Bone marrow (tissue), 2 donors: ENCODE measurements around the gene TEKTIP1.
"Not testable (repeated sequence)": the region's sequence is repeated elsewhere in the genome, so short reads cannot be mapped to it uniquely, and the experiment has no call there.

Experiments
- DNase-seq, 2 donors: peaks; one replicate each; lab custom pipeline; 2025; lab: John Stamatoyannopoulos, UW

Gene TEKTIP1

GRCh38 chr19:3507371-3508120 lies 31.4 kb upstream of the TEKTIP1 start:
- no peak for DNase-seq

GRCh38 chr19:3508121-3508661 lies 30.8 kb upstream of the TEKTIP1 start:
- not testable (repeated sequence) for DNase-seq

GRCh38 chr19:3508771-3509535 lies 30.0 kb upstream of the TEKTIP1 start:
- DNase-seq: no peak

GRCh38 chr19:3509566-3509989 lies 29.4 kb upstream of the TEKTIP1 start:
- no peak for DNase-seq

- no peak for DNase-seq
Observed at GRCh38 chr19:3510727-3511126, 28.2 kb upstream of the TEKTIP1 start.

GRCh38 chr19:3511506-3512251 lies 27.3 kb upstream of the TEKTIP1 start:
- no peak for DNase-seq

- no peak for DNase-seq
Observed at GRCh38 chr19:3512562-3513228, 26.3 kb upstream of the TEKTIP1 start.

GRCh38 chr19:3513229-3514140 lies 25.5 kb upstream of the TEKTIP1 start:
- no peak for DNase-seq

GRCh38 chr19:3514930-3515329 lies 24.0 kb upstream of the TEKTIP1 start:
- no peak for DNase-seq

GRCh38 chr19:3515891-3516422 lies 23.0 kb upstream of the TEKTIP1 start:
- no peak for DNase-seq

GRCh38 chr19:3516675-3517207 lies 22.2 kb upstream of the TEKTIP1 start:
- no peak for DNase-seq

GRCh38 chr19:3517638-3518037 lies 21.3 kb upstream of the TEKTIP1 start:
- no peak for DNase-seq

GRCh38 chr19:3518255-3518654 lies 20.7 kb upstream of the TEKTIP1 start:
- DNase-seq: no peak

- no peak for DNase-seq
Observed at GRCh38 chr19:3518659-3519058, 20.3 kb upstream of the TEKTIP1 start.

- DNase-seq: no peak
Observed at GRCh38 chr19:3519126-3519525, 19.8 kb upstream of the TEKTIP1 start.

GRCh38 chr19:3520166-3521103 lies 18.5 kb upstream of the TEKTIP1 start:
- no peak for DNase-seq

GRCh38 chr19:3521104-3521445 lies 17.9 kb upstream of the TEKTIP1 start:
- DNase-seq: no peak

- no peak for DNase-seq
Observed at GRCh38 chr19:3522421-3523360, 16.3 kb upstream of the TEKTIP1 start.
